Uterus (tissue), 4 donors: ENCODE measurements around the gene ERFL. TPM values are rescaled to one million over a fixed set of nuclear protein-coding genes. Genes with fewer than 3 reads are reported as not detected.

Experiments
- DNase-seq, 2 donors: peaks; one replicate each; pipeline ENCODE4 v3.0.0-alpha.2; 2019 to 2020
- H3K27ac ChIP-seq, 2 donors: fragments of 200-600 bp; sonication (generic); 1 replicate in 1 of 2; 2 replicates in 1 of 2; pipeline ENCODE4 v1.5.1; 2016 to 2018
- H3K27me3 ChIP-seq, 2 donors: fragments of 200-600 bp; sonication (generic); one replicate each; pipeline ENCODE4 v1.5.1; 2018 to 2019; ENCODE audit warnings: control low read depth in 1 of 2
- H3K36me3 ChIP-seq, 2 donors: fragments of 200-600 bp; sonication (generic); one replicate each; pipeline ENCODE4 v1.5.1; 2019; ENCODE audit warnings: control low read depth in 1 of 2
- H3K4me1 ChIP-seq, 2 donors: fragments of 200-600 bp; sonication (generic); one replicate each; pipeline ENCODE4 v1.5.1; 2018 to 2019; ENCODE audit warnings: control low read depth in 1 of 2
- H3K4me3 ChIP-seq, 2 donors: fragments of 200-600 bp; sonication (generic); 1 replicate in 1 of 2; 2 replicates in 1 of 2; pipeline ENCODE4 v1.5.1; 2018 to 2019; ENCODE audit warnings: mild to moderate bottlenecking in 1 of 2
- H3K9me3 ChIP-seq, 2 donors: fragments of 200-600 bp; sonication (generic); one replicate each; pipeline ENCODE4 v1.5.1; 2019; ENCODE audit warnings: control low read depth in 1 of 2
- CTCF ChIP-seq, 4 experiments: fragments of 200-600 bp in 2 of 4; fragments of 450-650 bp in 2 of 4; sonication (generic) in 2 of 4; IDR thresholded peaks; one replicate each; pipeline ENCODE4 v1.5.1; 2016 to 2019; ENCODE audit warnings: antibody characterized with exemption in 4 of 4, mild to moderate bottlenecking in 2 of 4, moderate library complexity in 1 of 4
- POLR2A ChIP-seq, 2 donors: fragments of 450-650 bp; IDR thresholded peaks; one replicate each; pipeline ENCODE4 v1.6.1; 2016; ENCODE audit warnings: antibody characterized with exemption in 2 of 2, mild to moderate bottlenecking in 1 of 2, moderate library complexity in 1 of 2
- intact Hi-C: fragments of 100-400 bp; cut with DNase I; formaldehyde crosslinking; loops from one replicate; pipeline ENCODE4 v1.15.1; 2023; ENCODE audit warnings: low total_unique reads
- total RNA-seq, 4 donors: library from RNA; depleted of rRNA in 3 of 4; stranded (reverse); fragments of >200 nt in 3 of 4; gene quantifications; one replicate each; pipeline versions ENCODE4 v1.1.0 to v1.2.4, GENCODE V29; 2014 to 2023
- donor health status: DM: yes; HTN: yes; CAD: no.

The ERFL gene
- total RNA-seq, 4 donors from 2014 or later: 1.7 TPM; not detected in 3

DNA sequence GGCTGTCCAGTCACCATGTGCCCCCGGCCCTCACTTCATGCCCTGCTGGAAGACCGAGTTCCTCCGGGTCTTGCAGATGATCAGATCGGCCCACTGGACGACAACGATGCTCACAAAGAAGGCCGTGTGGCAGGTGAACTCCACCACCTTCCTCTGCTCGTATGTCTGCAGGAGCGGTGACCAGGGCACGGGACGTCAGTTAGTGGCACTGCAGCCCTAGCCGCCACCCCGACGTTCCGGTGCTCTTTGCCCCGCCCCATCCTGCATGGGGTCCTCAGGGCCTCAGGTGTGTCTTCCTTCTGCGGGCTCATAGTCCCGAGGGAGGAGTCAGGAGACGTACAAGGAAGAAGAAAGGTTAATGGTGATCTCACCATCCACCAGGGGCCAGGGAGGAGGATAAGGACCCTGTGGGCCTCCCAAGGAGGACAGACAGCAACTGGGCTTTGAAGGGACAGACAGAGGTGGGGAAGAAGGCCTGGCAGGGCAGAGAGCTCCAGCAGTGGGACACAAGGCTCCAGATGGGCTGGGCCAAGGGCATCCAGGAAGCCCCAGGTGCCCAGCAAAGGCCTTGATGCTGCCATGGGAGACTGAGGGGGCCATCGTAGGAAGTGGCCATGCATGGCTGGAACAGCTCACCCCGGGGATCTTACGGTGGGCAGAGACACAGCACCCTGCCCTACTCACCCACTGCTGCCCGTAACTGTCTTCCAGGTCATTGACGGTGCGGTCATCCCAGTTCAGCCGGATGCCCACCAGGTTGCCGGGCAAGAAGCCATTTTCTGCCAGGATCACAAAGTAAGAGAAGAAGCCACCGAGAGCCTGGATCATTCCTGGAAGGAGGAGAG is 40.7 kb upstream of the ERFL start:
- Histone ChIP-seq H3K9me3 (no peaks in the 10 kb centered on the region), H3K36me3 (no peaks in the 10 kb centered on the region), H3K4me3 (no peak overlapping the region), H3K4me1 (no peaks in the 10 kb centered on the region), H3K27me3 (no peaks in the 10 kb centered on the region), H3K27ac (no peak overlapping the region)
- TF ChIP-seq CTCF (IDR thresholded peaks at IDR 0.05) (no peak), POLR2A (IDR thresholded peaks at IDR 0.05) (no peak)
- DNase-seq: no peak
- intact Hi-C loops: no loop called here

DNA sequence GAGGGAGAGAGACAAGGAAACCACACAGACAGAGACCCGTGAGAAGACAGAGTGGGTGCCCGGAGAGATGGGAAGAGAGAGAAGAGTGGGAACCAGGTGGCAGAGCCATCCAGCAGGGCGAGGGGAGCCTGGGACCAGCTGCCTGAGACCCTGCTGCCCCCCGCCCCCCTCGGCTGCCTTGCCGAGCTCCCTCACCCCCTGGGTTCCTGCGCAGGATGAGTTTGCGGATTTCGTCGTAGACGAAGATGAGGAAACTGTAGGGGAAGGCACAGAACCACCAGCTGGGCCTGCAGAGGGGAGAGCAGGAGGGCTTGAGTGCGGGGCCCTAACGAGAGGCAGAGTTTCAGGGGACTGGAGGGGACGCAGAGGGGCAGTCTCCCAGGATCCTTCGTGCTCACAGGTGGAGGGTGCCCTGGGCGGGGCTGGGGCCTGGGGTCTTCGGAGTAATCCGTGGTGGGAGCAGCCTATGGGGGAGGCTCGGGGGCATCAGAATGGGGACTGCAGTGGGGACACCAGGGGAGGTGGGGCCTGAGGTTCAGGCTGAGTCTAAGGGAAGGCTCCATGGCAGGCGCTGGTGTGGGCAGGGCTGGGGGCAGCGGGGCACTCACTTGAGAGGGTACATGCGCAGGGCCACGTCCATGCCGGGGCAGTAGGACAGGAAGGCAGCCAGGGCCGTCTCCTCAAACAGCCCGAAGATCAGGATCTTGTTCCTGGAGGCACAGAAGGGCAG is 39.0 kb upstream of the ERFL start:
- Histone ChIP-seq H3K27ac (no peak overlapping the region), H3K4me1 (no peaks in the 10 kb centered on the region), H3K4me3 (no peak overlapping the region), H3K36me3 (no peaks in the 10 kb centered on the region), H3K27me3 (no peaks in the 10 kb centered on the region), H3K9me3 (no peaks in the 10 kb centered on the region)
- TF ChIP-seq CTCF (IDR thresholded peaks at IDR 0.05): no peak
- no peak for DNase-seq
- intact Hi-C loops: no loop called here

DNA sequence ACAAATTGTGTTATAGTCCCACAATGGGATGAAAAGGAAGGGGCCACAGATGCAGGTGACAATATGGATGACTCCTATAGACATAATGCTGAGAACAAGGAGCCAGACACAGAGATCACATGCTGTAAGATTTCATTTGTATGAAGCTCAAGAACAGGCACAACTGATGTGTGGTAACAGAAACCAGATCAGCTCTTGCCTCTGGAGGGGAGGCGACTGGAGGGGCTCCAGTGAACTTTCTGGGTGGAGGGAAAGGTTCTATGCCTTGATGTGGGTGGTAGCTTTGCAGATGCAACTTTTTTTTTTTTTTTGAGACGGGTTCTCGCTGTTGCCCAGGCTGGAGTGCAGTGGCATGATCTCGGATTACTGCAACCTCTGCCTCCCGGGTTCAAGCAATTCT is 36.9 kb upstream of the ERFL start:
- no peaks in the 10 kb centered on the region for H3K27me3 ChIP-seq
- H3K36me3 ChIP-seq: no peaks in the 10 kb centered on the region
- no peak overlapping the region for H3K4me3 ChIP-seq
- H3K9me3 ChIP-seq: no peaks in the 10 kb centered on the region
- no peaks in the 10 kb centered on the region for H3K4me1 ChIP-seq
- TF ChIP-seq POLR2A (IDR thresholded peaks at IDR 0.05) (no peak), CTCF (IDR thresholded peaks at IDR 0.05) (no peak)
- intact Hi-C loops: no loop called here
- no peak for DNase-seq
- H3K27ac ChIP-seq: no peak overlapping the region

DNA sequence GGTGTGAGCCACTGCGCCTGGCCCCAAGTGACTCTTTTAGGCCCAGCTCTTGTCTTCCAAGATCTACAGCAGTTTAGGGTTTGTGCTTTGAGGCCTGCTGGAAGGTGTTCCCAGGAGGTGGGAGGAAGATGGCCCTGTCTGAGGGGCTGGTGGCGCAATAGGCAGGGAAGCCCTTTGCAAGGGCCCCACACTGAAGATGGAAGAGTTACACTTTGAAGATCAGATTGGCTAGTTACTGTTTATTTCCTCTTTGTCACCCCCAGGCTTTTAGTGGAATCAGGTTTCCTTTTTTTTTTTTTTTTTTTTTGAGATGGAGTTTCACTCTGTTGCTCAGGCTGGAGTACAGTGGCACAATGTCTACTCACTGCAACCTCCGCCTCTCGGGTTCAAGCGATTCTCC is 32.7 kb upstream of the ERFL start:
- no peak for DNase-seq
- no peaks in the 10 kb centered on the region for H3K9me3 ChIP-seq
- H3K27ac ChIP-seq: no peak overlapping the region
- intact Hi-C loops: no loop called here
- no peak overlapping the region for H3K4me3 ChIP-seq
- TF ChIP-seq POLR2A (IDR thresholded peaks at IDR 0.05) (no peak), CTCF (IDR thresholded peaks at IDR 0.05) (no peak)
- peaks cover 0 to 10% of the 10 kb centered on the region in 2 donors for H3K4me1 ChIP-seq
- no peaks in the 10 kb centered on the region for H3K36me3 ChIP-seq
- H3K27me3 ChIP-seq: no peaks in the 10 kb centered on the region
